OCI-LY7 (cell line): ENCODE data around the gene SHISA4. TPM values are rescaled to one million over a fixed set of nuclear protein-coding genes. Genes with fewer than 3 reads are reported as not detected.

Experiments
- BruUV-seq: library from RNA; stranded (reverse); fragments of 400-500 nt; replicated peaks from 2 replicates; lab custom pipeline; 2021; lab: Mats Ljungman, UMichigan
- CTCF ChIA-PET: fragments of 300-600 bp; sonication (Branson Sonifier 250); formaldehyde crosslinking; loops from one replicate; lab custom pipeline; 2022; ENCODE audit warnings: antibody characterized with exemption; ENCODE audit not compliant: unreplicated experiment; lab: Charles Lee
- POLR2A ChIA-PET: fragments of 300-600 bp; sonication (Branson Sonifier 250); formaldehyde crosslinking; loops from one replicate; lab custom pipeline; 2022; ENCODE audit warnings: antibody characterized with exemption; lab: Charles Lee
- DNase-seq: peaks from one replicate; pipeline ENCODE4 v3.0.0-alpha.2; 2015; ENCODE audit warnings: low spot score
- H2AFZ ChIP-seq: fragments of 200-600 bp; sonication (generic), shearing (Covaris generic); 2 replicates; pipeline ENCODE4 v1.6.1; 2014; ENCODE audit warnings: mild to moderate bottlenecking, antibody characterized with exemption, low read length, moderate library complexity
- H3K27ac ChIP-seq: fragments of 200-600 bp; sonication (generic); 2 replicates; pipeline ENCODE4 v1.5.1; 2014; ENCODE audit warnings: mixed run types, low read depth, mild to moderate bottlenecking, moderate library complexity, low read length, inconsistent platforms; ENCODE audit not compliant: poor library complexity, severe bottlenecking
- H3K36me3 ChIP-seq: fragments of 200-600 bp; sonication (generic); 2 replicates; pipeline ENCODE4 v1.6.1; 2014; ENCODE audit warnings: mild to moderate bottlenecking, antibody characterized with exemption, low read length, moderate library complexity, mixed read lengths; ENCODE audit not compliant: insufficient read depth
- H3K4me1 ChIP-seq: fragments of 200-600 bp; sonication (generic); 2 replicates; pipeline ENCODE4 v1.5.1; 2014; ENCODE audit warnings: mild to moderate bottlenecking, low read length; ENCODE audit not compliant: insufficient read depth, poor library complexity, severe bottlenecking
- H3K4me2 ChIP-seq: fragments of 200-600 bp; sonication (generic); 2 replicates; pipeline ENCODE4 v1.6.1; 2014; ENCODE audit warnings: mild to moderate bottlenecking, low read length
- H3K4me3 ChIP-seq: fragments of 200-600 bp; sonication (generic); 2 replicates; pipeline ENCODE4 v1.5.1; 2014; ENCODE audit warnings: mild to moderate bottlenecking, low read depth, low read length; ENCODE audit not compliant: poor library complexity, severe bottlenecking
- H3K79me2 ChIP-seq: fragments of 200-600 bp; sonication (generic); 2 replicates; pipeline ENCODE4 v1.6.1; 2016; ENCODE audit warnings: low read depth, mild to moderate bottlenecking, low read length, moderate library complexity, mixed read lengths; ENCODE audit not compliant: insufficient read depth
- H3K9me2 ChIP-seq: fragments of 200-600 bp; sonication (generic); 2 replicates; pipeline ENCODE4 v1.6.1; 2016; ENCODE audit warnings: mild to moderate bottlenecking, low read length, mixed read lengths; ENCODE audit not compliant: insufficient read depth
- H3K9me3 ChIP-seq: fragments of 200-600 bp; sonication (generic); 2 replicates; pipeline ENCODE4 v1.6.1; 2014; ENCODE audit warnings: mild to moderate bottlenecking, mixed run types, low read length, mixed read lengths
- H4K20me1 ChIP-seq: fragments of 200-600 bp; sonication (generic); 2 replicates; pipeline ENCODE4 v1.6.1; 2014; ENCODE audit warnings: mild to moderate bottlenecking, antibody characterized with exemption, low read length, moderate library complexity, mixed read lengths; ENCODE audit not compliant: insufficient read depth
- CTCF ChIP-seq: fragments of 200-600 bp; sonication (generic); conservative IDR thresholded peaks from 2 replicates; pipeline ENCODE4 v1.5.1; 2014; ENCODE audit warnings: mild to moderate bottlenecking, antibody characterized with exemption, low read length, moderate library complexity, mixed read lengths
- EZH2phosphoT487 ChIP-seq: fragments of 200-600 bp; sonication (generic); IDR thresholded peaks from 2 replicates; pipeline ENCODE4 v1.6.1; 2018; ENCODE audit warnings: low read depth, borderline replicate concordance, mild to moderate bottlenecking, mixed run types, antibody characterized with exemption, low read length, moderate library complexity, mixed read lengths
- intact Hi-C: fragments of 100-400 bp; cut with micrococcal nuclease; formaldehyde crosslinking; loops from one replicate; pipeline ENCODE4 v1.10.0; 2022; ENCODE audit not compliant: unreplicated experiment
- total RNA-seq, 2 experiments: library from RNA; depleted of rRNA in 1 of 2; stranded (reverse); fragments of >200 nt in 1 of 2; shearing (Covaris generic) in 1 of 2; gene quantifications; 2 replicates each; pipeline ENCODE4 v1.2.3, GENCODE V29; 2014 to 2022

Gene SHISA4
- total RNA-seq, 2 experiments from 2014 or later: not detected

DNA sequence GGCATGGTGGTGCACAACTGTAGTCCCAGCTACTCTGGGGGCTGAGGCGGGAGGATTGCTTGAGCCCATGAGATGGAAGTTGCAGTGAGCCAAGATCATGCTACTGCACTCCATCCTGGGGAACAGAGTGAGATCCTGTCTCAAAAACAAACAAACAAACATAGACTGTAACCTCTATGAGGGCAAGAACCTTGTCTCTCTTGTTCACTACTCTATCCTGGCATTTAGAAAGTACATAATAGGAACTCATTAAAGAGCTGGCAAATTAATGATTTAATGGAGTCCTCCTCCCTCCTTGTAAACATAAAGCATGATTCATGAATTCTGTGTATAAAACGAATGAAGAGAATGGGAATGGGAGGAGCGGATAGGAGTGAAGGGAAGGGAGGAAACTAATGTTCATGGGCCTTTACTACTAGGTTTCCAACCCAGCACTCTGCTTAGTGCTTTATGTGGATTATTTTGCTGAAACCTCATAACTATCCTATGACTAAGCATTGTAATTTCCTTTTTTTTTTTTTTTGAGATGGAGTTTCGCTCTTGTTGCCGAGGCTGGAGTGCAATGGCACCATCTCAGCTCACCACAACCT is 49.0 kb downstream of the SHISA4 start:
- Histone ChIP-seq H3K4me3 (no peak overlapping the region), H3K79me2 (no peaks in the 10 kb centered on the region), H3K9me3 (no peaks in the 10 kb centered on the region), H3K36me3 (no peaks in the 10 kb centered on the region), H4K20me1 (no peaks in the 10 kb centered on the region), H3K4me1 (no peaks in the 10 kb centered on the region), H3K4me2 (no peak overlapping the region), H2AFZ (no peak overlapping the region), H3K9me2 (no peaks in the 10 kb centered on the region), H3K27ac (no peak overlapping the region)
- DNase-seq: no peak
- ChIA-PET POLR2A (interaction anchor here (1.1 kb wide), 1 partner anchor 10 kb away, joined by 4 read pairs; no protein-coding TSS in a partner anchor), CTCF (no interaction called here)
- TF ChIP-seq CTCF (no peak), EZH2phosphoT487 (no peak)
- intact Hi-C loops: no loop called here
- BruUV-seq: no TSS peak

DNA sequence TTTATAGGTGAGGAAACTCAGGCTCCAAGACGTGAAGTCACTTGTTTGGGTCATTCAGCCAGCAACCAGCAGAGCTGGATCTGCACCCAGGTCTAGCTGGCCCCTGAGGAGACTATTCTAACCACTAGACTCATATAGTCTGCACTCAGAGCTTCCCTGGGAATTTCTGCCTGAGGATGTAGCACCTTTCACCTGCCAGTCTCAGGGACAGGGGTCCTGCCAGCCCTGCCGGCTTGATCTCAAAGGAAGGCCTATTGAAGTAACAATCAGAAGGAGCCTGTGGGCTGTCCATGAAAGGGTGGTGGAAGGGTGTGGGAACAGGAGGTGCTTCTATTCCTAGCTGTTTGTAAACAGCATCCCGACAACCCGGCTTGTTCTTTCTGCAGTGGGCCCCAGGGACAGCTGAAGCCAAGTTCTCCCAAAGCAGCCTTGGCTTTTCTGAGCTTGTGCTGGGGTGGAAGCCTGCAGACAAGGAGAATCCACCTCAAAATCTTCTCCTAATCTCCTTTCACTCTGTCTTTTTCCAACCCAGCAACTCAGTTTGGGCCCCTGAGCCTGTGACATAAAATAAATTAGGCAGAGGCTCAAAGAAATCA is 49.8 kb downstream of the SHISA4 start:
- Histone ChIP-seq H3K79me2 (no peaks in the 10 kb centered on the region), H3K27ac (no peak overlapping the region), H3K4me3 (no peak overlapping the region), H3K36me3 (no peaks in the 10 kb centered on the region), H2AFZ (no peak overlapping the region), H3K4me2 (no peak overlapping the region), H3K9me2 (no peaks in the 10 kb centered on the region), H3K9me3 (no peaks in the 10 kb centered on the region), H4K20me1 (no peaks in the 10 kb centered on the region), H3K4me1 (no peaks in the 10 kb centered on the region)
- CTCF ChIA-PET: no interaction called here
- no TSS peak for BruUV-seq
- POLR2A ChIA-PET: interaction anchor here (0.7 to 1.1 kb wide), 2 partner anchors 10 to 27 kb away, joined by 3 to 4 read pairs; no protein-coding TSS in a partner anchor
- intact Hi-C loops: no loop called here
- TF ChIP-seq CTCF (no peak), EZH2phosphoT487 (no peak)
- no peak for DNase-seq

- intact Hi-C loops: no loop called here
- ChIA-PET POLR2A (interaction anchor here (0.7 kb wide), 1 partner anchor 28 kb away, joined by 3 read pairs; no protein-coding TSS in a partner anchor), CTCF (no interaction called here)
- TF ChIP-seq EZH2phosphoT487 (no peak), CTCF (no peak)
- Histone ChIP-seq H3K4me2 (no peak overlapping the region), H3K9me3 (no peaks in the 10 kb centered on the region), H3K27ac (no peak overlapping the region), H3K79me2 (no peaks in the 10 kb centered on the region), H3K4me3 (no peak overlapping the region), H3K9me2 (no peaks in the 10 kb centered on the region), H2AFZ (no peak overlapping the region), H3K4me1 (no peaks in the 10 kb centered on the region), H3K36me3 (no peaks in the 10 kb centered on the region), H4K20me1 (no peaks in the 10 kb centered on the region)
- no peak for DNase-seq
- no TSS peak for BruUV-seq
These were observed 50.5 kb downstream of the SHISA4 start for GRCh38 chr1:201939148-201939547.
